GM18951 (cell line): ENCODE measurements around the gene PSTPIP2.
"Not testable (repeated sequence)": the region's sequence is repeated elsewhere in the genome, so short reads cannot be mapped to it uniquely, and the experiment has no call there.

ENCODE experiments used
- POLR2A ChIP-seq: IDR thresholded peaks from 4 replicates; pipeline ENCODE4 v1.6.1; 2011; ENCODE audit warnings: mild to moderate bottlenecking; ENCODE audit not compliant: insufficient read length, insufficient read depth; ENCODE audit errors: extremely low read depth
- in situ Hi-C: fragments of 300-500 bp; cut with MboI; formaldehyde crosslinking; loops from one replicate; pipeline ENCODE4 v1.12.0; 2022; ENCODE audit warnings: low sequenced_read_pairs, mixed read lengths, inconsistent platforms; ENCODE audit not compliant: unreplicated experiment

PSTPIP2 gene

GRCh38 chr18:46061387-46061786, 10.7 kb downstream of the PSTPIP2 start:
- in situ Hi-C loops, result loop anchor here (25.0 kb wide), 1 partner anchor 399 kb away; no protein-coding TSS in a partner anchor

GRCh38 chr18:46060359-46060841, 11.7 kb downstream of the PSTPIP2 start:
- in situ Hi-C loops, result loop anchor here (25.0 kb wide), 1 partner anchor 398 kb away; no protein-coding TSS in a partner anchor
- TF ChIP-seq POLR2A, result no peak

More at GRCh38 chr18:46061387-46061786, 10.7 kb downstream of the PSTPIP2 start:
- no peak for TF ChIP-seq POLR2A

GRCh38 chr18:46055838-46056230, 16.2 kb downstream of the PSTPIP2 start:
- TF ChIP-seq POLR2A, result no peak
- in situ Hi-C loops, result loop anchor here (25.0 kb wide), 1 partner anchor 394 kb away; no protein-coding TSS in a partner anchor

- in situ Hi-C loops, result loop anchor here (25.0 kb wide), 1 partner anchor 393 kb away; no protein-coding TSS in a partner anchor
- no peak for TF ChIP-seq POLR2A
Observed at GRCh38 chr18:46054956-46055837, 16.9 kb downstream of the PSTPIP2 start.

- TF ChIP-seq POLR2A, result no peak
- in situ Hi-C loops, result loop anchor here (25.0 kb wide), 1 partner anchor 391 kb away; no protein-coding TSS in a partner anchor
Observed at GRCh38 chr18:46053368-46054095, 18.5 kb downstream of the PSTPIP2 start.

- TF ChIP-seq POLR2A, result no peak
- in situ Hi-C loops, result loop anchor here (25.0 kb wide), 1 partner anchor 390 kb away; no protein-coding TSS in a partner anchor
Observed at GRCh38 chr18:46051731-46052461, 20.2 kb downstream of the PSTPIP2 start.

GRCh38 chr18:46050268-46050667, 21.8 kb downstream of the PSTPIP2 start:
- no peak for TF ChIP-seq POLR2A
- in situ Hi-C loops, result loop anchor here (25.0 kb wide), 1 partner anchor 388 kb away; no protein-coding TSS in a partner anchor

GRCh38 chr18:46048641-46049040, 23.4 kb downstream of the PSTPIP2 start:
- in situ Hi-C loops, result no loop called here
- no peak for TF ChIP-seq POLR2A

GRCh38 chr18:46047369-46047768, 24.7 kb downstream of the PSTPIP2 start:
- in situ Hi-C loops, result not testable (repeated sequence)

GRCh38 chr18:46046688-46047087, 25.4 kb downstream of the PSTPIP2 start:
- TF ChIP-seq POLR2A, result no peak
- in situ Hi-C loops, result no loop called here

GRCh38 chr18:46046126-46046525, 25.9 kb downstream of the PSTPIP2 start:
- in situ Hi-C loops, result no loop called here
- TF ChIP-seq POLR2A, result no peak

- in situ Hi-C loops, result no loop called here
- TF ChIP-seq POLR2A, result no peak
Observed at GRCh38 chr18:46042571-46043123, 29.4 kb downstream of the PSTPIP2 start.
